Measurements from ENCODE around the gene MECP2. TPM values are rescaled to one million over a fixed set of nuclear protein-coding genes. Genes with fewer than 3 reads are reported as not detected.

The MECP2 gene
- total RNA-seq, 1 experiment from 2014 or later, result 69.9 TPM

DNA sequence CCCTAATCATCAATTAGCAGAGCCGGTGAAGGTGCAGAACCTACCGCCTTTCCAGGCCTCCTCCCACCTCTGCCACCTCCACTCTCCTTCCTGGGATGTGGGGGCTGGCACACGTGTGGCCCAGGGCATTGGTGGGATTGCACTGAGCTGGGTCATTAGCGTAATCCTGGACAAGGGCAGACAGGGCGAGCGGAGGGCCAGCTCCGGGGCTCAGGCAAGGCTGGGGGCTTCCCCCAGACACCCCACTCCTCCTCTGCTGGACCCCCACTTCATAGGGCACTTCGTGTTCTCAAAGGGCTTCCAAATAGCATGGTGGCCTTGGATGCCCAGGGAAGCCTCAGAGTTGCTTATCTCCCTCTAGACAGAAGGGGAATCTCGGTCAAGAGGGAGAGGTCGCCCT is 43.2 kb upstream of the MECP2 start:
- CTCF ChIA-PET, result no interaction called here
- no peaks in the 10 kb centered on the region for H3K9me3 Mint-ChIP-seq (ENCODE audit: low read depth, unreplicated experiment)
- no peak overlapping the region for H3K27ac Mint-ChIP-seq (ENCODE audit: unreplicated experiment)
- DNase-seq, result no peak
- peaks cover 10% of the 10 kb centered on the region for H3K4me1 Mint-ChIP-seq (ENCODE audit: low read depth, unreplicated experiment)
- no peak overlapping the region for H3K4me3 Mint-ChIP-seq (ENCODE audit: low read depth, unreplicated experiment)
- TF ChIP-seq, protein P1, sequence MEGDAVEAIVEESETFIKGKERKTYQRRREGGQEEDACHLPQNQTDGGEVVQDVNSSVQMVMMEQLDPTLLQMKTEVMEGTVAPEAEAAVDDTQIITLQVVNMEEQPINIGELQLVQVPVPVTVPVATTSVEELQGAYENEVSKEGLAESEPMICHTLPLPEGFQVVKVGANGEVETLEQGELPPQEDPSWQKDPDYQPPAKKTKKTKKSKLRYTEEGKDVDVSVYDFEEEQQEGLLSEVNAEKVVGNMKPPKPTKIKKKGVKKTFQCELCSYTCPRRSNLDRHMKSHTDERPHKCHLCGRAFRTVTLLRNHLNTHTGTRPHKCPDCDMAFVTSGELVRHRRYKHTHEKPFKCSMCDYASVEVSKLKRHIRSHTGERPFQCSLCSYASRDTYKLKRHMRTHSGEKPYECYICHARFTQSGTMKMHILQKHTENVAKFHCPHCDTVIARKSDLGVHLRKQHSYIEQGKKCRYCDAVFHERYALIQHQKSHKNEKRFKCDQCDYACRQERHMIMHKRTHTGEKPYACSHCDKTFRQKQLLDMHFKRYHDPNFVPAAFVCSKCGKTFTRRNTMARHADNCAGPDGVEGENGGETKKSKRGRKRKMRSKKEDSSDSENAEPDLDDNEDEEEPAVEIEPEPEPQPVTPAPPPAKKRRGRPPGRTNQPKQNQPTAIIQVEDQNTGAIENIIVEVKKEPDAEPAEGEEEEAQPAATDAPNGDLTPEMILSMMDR (IDR thresholded peaks at IDR 0.05; ENCODE audit: unreplicated experiment), result no peak
- no peaks in the 10 kb centered on the region for H3K27me3 Mint-ChIP-seq (ENCODE audit: unreplicated experiment)
- no TSS peak for BruUV-seq (replicated peaks)
- intact Hi-C loops (cut with micrococcal nuclease; ENCODE audit: unreplicated experiment), result no loop called here
- peaks cover 5% of the 10 kb centered on the region for H3K36me3 Mint-ChIP-seq (ENCODE audit: insufficient read depth, unreplicated experiment)

DNA sequence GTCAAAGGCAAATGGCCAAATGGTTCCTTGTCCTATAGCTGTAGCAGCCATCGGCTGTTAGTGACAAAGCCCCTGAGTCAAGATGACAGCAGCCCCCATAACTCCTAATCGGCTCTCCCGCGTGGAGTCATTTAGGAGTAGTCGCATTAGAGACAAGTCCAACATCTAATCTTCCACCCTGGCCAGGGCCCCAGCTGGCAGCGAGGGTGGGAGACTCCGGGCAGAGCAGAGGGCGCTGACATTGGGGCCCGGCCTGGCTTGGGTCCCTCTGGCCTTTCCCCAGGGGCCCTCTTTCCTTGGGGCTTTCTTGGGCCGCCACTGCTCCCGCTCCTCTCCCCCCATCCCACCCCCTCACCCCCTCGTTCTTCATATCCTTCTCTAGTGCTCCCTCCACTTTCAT is 42.7 kb upstream of the MECP2 start:
- Mint-ChIP-seq H3K9me3 (ENCODE audit: low read depth, unreplicated experiment) (no peaks in the 10 kb centered on the region), H3K27me3 (ENCODE audit: unreplicated experiment) (no peaks in the 10 kb centered on the region), H3K36me3 (ENCODE audit: insufficient read depth, unreplicated experiment) (peaks cover 5% of the 10 kb centered on the region), H3K4me1 (ENCODE audit: low read depth, unreplicated experiment) (peaks cover 11% of the 10 kb centered on the region), H3K27ac (ENCODE audit: unreplicated experiment) (no peak overlapping the region), H3K4me3 (ENCODE audit: low read depth, unreplicated experiment) (no peak overlapping the region)
- BruUV-seq (replicated peaks), result no TSS peak
- CTCF ChIA-PET, result no interaction called here
- intact Hi-C loops (cut with micrococcal nuclease; ENCODE audit: unreplicated experiment), result no loop called here
- TF ChIP-seq, protein P1 (IDR thresholded peaks at IDR 0.05; ENCODE audit: unreplicated experiment), result no peak
- no peak for DNase-seq

DNA sequence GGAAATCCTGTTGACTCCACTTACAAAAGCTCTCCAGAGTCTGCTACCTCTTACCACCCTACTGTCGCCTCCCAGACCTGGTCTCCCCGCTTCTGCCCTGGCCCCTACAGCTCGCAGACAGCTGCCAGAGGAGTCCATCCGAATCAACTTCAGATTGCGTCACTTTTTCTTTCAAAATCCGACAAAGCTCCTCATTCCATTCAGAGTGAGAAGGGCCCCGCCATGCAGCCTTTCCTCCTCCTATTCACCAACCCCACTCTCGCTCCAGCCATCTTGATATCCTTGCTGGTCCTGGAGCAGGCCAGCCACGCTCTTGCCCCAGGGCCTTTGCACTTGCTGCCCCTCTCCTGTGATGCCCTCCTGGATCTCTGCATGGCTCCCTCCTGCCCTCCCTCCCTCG is 41.3 kb upstream of the MECP2 start:
- Mint-ChIP-seq H3K27me3 (ENCODE audit: unreplicated experiment) (no peaks in the 10 kb centered on the region), H3K9me3 (ENCODE audit: low read depth, unreplicated experiment) (no peaks in the 10 kb centered on the region), H3K4me3 (ENCODE audit: low read depth, unreplicated experiment) (no peak overlapping the region), H3K36me3 (ENCODE audit: insufficient read depth, unreplicated experiment) (peaks cover 5% of the 10 kb centered on the region), H3K27ac (ENCODE audit: unreplicated experiment) (no peak overlapping the region), H3K4me1 (ENCODE audit: low read depth, unreplicated experiment) (peaks cover 11% of the 10 kb centered on the region)
- intact Hi-C loops (cut with micrococcal nuclease; ENCODE audit: unreplicated experiment), result no loop called here
- no peak for DNase-seq
- no TSS peak for BruUV-seq (replicated peaks)
- CTCF ChIA-PET, result no interaction called here
- TF ChIP-seq, protein P1 (IDR thresholded peaks at IDR 0.05; ENCODE audit: unreplicated experiment), result no peak

DNA sequence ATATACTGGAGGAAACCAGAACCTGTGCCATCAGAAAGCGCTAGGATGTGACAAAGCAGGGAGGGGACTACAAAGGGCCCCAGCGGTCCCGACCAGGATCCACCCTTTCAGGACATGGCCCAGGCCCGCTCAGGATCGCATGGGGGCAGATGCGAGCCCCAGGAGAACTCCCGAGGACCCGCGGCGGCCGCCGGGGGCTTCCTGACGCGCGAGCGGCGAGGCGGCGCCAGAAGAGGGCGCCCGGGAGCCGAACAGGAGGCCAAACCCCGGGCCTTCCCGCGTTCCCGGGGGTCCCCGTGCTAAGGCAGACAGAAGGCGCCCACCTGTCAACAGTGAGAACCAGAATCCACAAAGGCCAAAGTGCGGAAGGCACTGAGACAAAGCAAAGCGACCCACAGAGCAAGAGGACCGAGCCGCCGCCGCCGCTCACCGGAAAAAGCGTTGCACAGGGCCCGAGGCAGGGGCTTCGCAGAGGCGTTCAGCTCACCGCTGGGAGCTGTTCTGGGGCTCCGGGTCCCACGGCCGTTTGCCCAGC is 39.2 kb upstream of the MECP2 start:
- TF ChIP-seq, protein P1 (IDR thresholded peaks at IDR 0.05; ENCODE audit: unreplicated experiment), result peak; percentile 85
- peaks cover 5% of the 10 kb centered on the region for H3K36me3 Mint-ChIP-seq (ENCODE audit: insufficient read depth, unreplicated experiment)
- peaks cover 11% of the 10 kb centered on the region for H3K4me1 Mint-ChIP-seq (ENCODE audit: low read depth, unreplicated experiment)
- H3K9me3 Mint-ChIP-seq (ENCODE audit: low read depth, unreplicated experiment), result no peaks in the 10 kb centered on the region
- no peak overlapping the region for H3K27ac Mint-ChIP-seq (ENCODE audit: unreplicated experiment)
- no TSS peak for BruUV-seq (replicated peaks)
- intact Hi-C loops (cut with micrococcal nuclease; ENCODE audit: unreplicated experiment), result no loop called here
- DNase-seq, result peak; percentile 80
- H3K4me3 Mint-ChIP-seq (ENCODE audit: low read depth, unreplicated experiment), result peak overlapping the region; percentile 72
- CTCF ChIA-PET, result interaction anchor here (1.0 kb wide), 2 partner anchors 13 to 15 kb away, joined by 3 read pairs; no protein-coding TSS in a partner anchor
- no peaks in the 10 kb centered on the region for H3K27me3 Mint-ChIP-seq (ENCODE audit: unreplicated experiment)

Data from Calu3 (cell line).